HG03342 (cell line): Measurements from ENCODE around the gene PRDM2.

ENCODE experiments used
- ATAC-seq: cut with Tn5 transposase; IDR thresholded peaks from one replicate; pipeline ENCODE4 v1.9.1; 2021; ENCODE audit warnings: mild to moderate bottlenecking, moderate library complexity; ENCODE audit not compliant: unreplicated experiment

PRDM2 gene

DNA sequence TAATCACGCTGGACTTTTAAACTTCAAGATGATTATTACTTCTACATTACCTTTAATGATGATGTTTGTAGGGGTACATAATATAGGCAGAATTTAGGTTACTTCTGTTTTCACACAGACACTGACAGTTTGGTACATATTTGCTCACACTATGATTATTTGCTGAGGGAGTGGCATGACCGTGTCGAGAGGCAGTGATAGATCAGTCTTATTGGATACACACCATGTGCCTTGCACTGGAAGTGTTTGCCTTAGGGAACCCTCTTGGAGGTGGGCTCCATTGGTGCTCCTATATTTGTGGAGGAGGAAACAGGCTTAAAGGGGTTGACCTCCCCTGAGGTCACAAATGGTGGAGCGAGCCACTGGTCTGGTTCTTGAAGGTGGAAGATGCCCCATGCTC, 132.1 kb downstream of the PRDM2 start:
- ATAC-seq, result no peak

DNA sequence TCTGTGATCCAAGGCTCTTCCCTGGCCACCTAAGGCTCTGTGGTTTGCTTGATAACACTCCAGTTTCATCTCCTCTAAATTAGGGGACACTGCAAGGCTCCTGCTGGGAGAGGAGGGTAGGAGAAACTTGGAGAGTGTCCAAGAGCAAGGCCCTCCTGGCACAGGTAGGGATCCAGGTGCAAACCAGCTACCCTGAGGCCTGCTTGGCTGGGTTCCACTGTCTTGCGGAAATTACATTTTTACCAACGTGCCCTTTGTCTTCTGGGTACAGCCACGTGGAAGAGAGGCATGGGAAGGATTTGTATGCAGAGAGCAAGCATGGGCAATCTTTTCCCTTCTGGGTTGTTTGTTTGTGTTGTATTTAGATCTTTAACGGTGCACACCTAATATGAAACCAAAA, 132.5 kb downstream of the PRDM2 start:
- ATAC-seq, result no peak

DNA sequence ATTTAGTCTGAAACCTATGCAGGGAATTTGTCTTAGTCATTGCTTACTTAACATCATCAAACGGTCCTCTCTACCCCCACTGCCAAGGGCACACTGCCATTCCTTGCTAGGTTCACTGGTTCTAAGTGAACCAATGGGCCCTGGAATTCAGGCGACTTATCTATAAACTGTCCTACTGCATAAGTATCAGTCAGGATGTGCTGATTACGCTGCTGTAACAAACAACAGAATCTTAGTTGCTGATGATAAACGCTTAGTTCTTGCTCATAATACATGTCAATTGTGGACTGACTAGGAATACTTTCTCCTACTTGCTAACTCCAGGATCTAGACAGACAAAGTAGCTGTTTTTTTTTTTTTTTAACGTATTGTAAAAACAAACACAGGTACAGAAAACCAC, 136.1 kb downstream of the PRDM2 start:
- ATAC-seq, result no peak

DNA sequence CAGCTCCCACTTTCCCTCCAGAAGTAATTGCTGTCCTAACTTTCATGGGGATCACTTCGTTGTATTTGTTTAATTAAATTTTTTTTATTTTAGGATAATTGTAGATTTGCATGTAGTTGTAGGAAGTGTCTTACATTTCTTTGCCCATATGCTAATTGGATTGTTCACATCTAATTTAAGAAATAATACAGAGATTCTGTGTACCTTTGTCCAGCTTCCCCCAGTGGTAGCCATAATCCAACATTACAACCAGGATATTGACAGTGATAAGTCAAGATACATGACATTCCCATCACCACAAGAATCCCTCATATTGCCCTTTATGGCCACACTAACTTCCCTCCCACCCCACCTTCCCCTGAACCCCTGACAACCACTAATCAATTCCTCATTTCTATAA, 136.6 kb downstream of the PRDM2 start:
- ATAC-seq, result no peak

DNA sequence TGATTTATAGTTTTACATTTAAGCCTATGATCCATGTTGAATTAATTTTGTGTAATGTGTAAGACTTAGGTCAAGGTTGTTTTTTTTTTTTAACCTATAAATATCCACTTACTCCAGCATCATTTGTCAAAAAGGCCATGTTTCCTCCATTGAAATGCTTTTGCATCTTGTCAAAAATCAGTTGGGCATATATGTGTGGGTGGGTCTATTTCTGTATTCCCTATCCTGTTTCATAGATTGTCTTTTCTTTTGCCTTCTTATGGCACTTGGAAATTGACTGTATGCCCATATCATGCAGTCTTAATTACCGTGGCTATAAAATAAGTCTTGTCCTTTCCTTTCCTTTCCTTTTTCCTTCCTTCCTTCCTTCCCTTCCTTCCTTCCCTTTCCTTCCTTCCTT, 138.2 kb downstream of the PRDM2 start:
- ATAC-seq, result no peak

DNA sequence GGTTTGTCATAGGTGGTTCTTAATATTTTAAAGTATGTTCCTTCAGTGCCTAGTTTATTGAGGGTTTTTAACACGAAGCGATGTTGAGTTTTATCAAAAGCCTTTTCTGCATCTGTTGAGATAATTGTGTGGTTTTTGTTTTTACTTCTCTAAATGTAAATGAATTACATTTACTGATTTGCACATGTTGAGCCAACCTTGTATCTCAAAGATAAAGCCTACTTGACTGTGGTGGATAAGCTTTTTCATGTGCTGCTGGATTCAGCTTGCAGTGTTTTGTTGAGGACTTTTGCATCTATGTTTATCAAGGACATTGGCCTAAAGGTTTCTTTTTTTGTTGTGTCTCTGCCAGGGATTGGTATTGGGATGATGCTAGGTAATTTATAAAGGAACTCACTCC, 142.5 kb downstream of the PRDM2 start:
- ATAC-seq, result no peak

DNA sequence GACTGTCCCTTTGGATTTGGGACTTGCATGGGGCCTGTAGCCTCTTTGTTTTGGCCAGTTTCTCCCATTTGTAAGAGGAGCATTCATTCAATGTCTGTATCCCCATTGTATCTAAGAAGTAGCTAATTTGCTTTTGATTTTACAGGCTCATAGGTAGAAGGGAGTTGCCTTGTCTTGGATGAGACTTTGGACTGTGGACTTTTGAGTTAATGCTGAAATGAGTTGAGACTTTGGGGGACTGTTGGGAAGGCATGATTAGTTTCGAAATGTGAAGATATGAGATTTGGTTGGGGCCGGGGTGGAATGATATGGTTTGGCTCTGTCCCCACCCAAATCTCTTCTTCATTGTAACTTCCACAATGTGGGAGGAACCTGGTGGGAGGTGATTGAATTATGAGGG, 151.7 kb downstream of the PRDM2 start:
- no peak for ATAC-seq

DNA sequence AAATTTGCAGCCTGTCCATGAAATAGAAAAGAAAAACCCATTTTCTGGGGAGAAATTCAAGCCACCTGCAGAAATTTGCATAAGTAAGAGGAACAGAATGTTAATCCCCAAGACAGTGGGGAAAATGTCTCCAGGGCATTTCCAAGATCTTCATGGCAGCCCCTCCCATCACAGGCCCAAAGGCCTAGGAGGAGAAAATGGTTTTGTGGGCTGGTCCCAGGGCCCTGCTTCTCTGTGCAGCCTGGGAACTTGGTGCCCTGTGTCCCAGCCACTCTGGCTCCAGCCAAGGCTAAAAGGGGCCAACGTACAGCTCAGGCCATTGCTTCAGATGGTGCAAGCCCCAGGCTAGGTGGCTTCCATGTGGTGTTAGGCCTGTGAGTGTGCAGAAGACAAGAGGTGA, 155.6 kb downstream of the PRDM2 start:
- ATAC-seq, result no peak

DNA sequence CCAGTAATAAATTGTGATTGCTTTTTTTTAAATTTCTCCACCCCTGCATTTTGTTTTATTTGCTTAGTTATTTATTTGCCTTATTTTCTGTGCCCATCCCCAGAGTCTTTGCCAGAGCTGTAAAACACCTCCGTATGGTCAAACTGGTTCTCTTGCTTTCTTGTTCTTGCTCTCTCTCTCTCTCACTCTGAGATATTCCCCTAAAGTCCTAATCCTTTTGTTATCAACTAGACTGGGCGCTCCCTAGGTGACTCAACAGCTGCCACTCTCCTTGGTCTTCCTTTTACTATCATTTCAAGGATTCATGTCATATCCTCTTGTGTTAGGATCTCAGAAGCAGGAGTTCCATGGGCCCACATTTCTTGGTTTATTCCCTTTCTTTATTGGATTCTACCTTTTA, 160.0 kb downstream of the PRDM2 start:
- no peak for ATAC-seq

DNA sequence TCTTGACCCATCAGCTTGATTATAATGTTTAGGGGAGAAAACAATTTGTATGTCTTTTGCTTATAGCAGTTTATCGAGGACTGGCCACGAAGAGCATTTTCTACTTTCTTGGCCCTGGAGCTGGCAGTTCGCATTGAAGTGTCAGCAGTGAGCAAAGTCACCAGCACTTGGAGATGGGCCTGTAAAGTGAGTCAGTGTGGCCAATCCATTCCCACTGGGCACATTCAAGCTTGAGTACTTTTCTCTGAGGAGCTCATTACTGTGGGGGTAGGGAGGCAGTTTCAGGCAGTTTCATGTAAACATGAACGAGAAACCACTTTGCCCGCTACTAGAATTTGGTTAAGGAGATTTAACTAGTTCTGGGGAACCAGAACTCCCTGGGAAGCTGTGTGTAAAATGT, 164.8 kb downstream of the PRDM2 start:
- no peak for ATAC-seq

DNA sequence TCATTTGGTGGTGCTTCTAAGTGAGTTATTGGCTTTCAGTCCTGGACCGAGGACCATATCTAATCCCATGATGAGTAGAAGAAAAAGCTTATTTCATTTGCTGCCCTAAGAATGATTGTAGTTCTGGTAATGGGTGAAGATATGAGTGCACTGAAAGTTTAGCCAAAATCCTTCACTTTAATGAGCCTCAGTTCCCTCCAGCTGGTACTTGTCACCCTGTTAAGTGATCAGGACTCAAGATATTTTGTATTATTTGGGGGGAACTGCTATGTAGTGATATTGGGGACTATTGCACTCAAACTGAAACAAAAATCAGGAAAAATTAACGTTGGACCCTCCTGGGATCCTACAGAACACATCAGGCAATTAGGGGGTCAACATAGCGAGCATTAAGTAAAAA, 165.9 kb downstream of the PRDM2 start:
- no peak for ATAC-seq

DNA sequence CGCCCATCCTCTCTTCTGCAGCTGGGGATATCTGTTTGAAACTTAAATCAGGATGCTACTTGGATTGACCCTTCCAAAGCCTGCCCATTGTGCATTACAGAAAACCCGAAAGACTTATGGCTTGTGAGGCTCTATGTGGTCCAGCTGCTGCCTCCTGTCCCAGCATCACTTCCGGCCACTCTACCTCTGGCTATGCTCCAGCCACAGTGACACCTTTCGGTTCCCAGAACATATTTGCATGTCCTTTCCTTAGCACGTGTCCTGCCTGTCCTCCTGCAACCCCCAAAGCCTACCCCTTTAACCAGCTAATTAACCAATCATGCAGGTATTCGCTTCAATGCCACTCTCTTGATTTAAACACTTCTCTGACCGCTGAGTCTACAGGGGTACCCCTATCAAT, 167.6 kb downstream of the PRDM2 start:
- no peak for ATAC-seq

DNA sequence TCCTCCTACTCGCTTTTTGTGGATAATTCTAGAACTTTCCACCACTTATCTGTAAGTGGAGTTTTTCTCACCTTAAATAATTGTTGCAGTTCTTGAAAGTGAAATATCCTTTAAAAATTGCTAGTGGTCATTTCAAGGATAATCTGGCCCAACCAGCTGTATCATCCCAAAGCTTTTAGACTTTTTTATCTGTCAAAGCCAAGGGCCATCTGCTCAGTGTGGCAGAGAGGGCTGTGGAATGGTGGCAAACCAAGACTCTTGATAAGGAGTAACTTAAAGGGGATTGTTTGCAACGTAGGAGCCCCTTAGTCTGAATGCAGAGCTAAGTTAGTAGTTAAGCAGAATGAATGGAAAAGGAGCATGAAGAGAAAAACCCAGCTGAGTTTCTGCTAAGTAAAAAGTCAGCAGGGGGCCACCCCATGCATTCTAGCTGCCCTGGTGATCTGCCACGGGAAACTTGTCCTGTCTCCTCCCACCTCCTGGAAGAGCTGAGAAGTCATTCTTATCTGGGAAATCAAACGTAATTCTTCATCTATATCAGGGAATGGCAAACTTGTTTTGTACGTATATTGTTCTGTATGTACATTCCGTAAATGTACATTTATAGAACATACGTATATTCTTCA, 169.3 kb downstream of the PRDM2 start:
- ATAC-seq, result no peak

DNA sequence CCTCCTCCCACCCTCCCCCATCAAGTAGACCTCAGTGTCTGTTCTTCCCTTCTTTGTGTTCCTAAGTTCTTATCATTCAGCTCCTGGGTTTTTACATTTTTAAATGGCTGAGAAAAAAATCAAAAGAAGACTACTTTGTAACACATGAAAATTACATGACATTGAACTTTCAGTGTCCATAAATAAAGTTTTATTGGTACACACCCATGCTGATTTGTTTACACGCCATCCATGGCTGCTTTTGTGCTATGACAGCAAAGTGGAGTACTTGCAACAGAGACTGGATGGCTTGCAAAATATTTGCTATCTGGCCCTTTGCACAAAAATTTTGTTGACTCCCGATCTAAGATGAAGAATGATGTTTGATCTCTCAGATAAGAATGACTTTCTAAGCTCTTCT, 171.4 kb downstream of the PRDM2 start:
- no peak for ATAC-seq

DNA sequence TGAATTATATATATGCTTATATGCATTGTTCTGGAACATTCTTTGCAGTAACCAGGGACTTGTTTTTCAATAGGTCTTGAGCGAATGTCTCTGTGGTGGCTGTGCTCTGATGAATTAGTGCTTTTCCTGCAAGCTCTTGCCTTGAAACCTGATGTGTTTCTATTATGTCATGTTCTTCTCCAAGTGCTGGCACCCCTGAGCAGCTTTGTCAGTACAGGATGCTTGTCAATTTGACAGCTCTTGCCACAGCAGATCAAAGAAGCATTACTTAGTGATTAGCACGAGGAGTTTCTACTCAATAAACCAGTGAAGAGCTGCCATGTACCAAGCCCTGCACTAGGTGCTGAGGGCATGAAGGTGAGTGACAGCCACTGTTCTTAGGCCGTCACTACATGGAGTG, 171.9 kb downstream of the PRDM2 start:
- no peak for ATAC-seq

DNA sequence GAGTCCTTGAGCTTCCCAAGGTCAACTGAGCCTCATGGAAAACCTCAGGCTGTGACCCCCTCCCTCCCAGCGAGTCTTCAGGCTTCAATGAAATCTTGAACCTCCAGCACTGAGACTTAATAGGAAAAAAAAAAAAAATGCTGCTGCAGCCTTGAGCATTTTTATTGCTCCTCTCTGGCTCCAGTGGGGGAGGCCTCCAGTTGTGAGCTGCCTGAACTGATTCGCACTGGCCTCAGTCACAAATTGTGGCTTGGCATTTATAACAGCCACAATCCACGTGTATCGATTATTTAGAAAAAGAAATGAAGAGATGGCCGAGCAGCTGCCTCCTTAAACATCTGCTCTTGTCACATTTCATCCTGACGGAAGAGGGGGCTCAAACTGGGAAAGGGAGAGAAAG, 173.0 kb downstream of the PRDM2 start:
- no peak for ATAC-seq
